Tibial artery (tissue), 4 donors: ENCODE measurements around the gene MCRIP1.

Experiments
- DNase-seq, 2 donors: peaks; one replicate each; pipeline ENCODE4 v3.0.0-alpha.2; 2019
- H3K27ac ChIP-seq, 2 donors: fragments of 200-600 bp; sonication (generic) in 1 of 2; 1 replicate in 1 of 2; 2 replicates in 1 of 2; pipeline ENCODE4 v1.5.1; 2018 to 2019; ENCODE audit warnings: mild to moderate bottlenecking in 1 of 2
- H3K27me3 ChIP-seq, 2 donors: fragments of 200-600 bp; sonication (generic) in 1 of 2; one replicate each; pipeline versions ENCODE4 v1.5.1 to v1.6.0; 2016 to 2019
- H3K36me3 ChIP-seq, 3 donors: fragments of 200-600 bp; sonication (generic) in 2 of 3; one replicate each; pipeline ENCODE4 v1.5.1; 2016 to 2019; ENCODE audit warnings: mild to moderate bottlenecking in 2 of 3
- H3K4me1 ChIP-seq, 4 donors: fragments of 200-600 bp; sonication (generic) in 2 of 4; 1 replicate in 3 of 4; 2 replicates in 1 of 4; pipeline ENCODE4 v1.5.1; 2016 to 2019
- H3K4me3 ChIP-seq, 2 donors: fragments of 200-600 bp; sonication (generic) in 1 of 2; 1 replicate in 1 of 2; 2 replicates in 1 of 2; pipeline ENCODE4 v1.5.1; 2018 to 2019; ENCODE audit warnings: mild to moderate bottlenecking in 2 of 2
- H3K9me3 ChIP-seq, 3 donors: fragments of 200-600 bp; sonication (generic) in 1 of 3; one replicate each; pipeline ENCODE4 v1.5.1; 2016 to 2019
- intact Hi-C: fragments of 100-400 bp; cut with DNase I; formaldehyde crosslinking; loops from one replicate; pipeline ENCODE4 v1.15.0; 2023; ENCODE audit warnings: low total_unique reads
- TF ChIP-seq, protein P1 (sequence below), 2 experiments: fragments of 200-600 bp in 1 of 2; fragments of 450-650 bp in 1 of 2; IDR thresholded peaks; one replicate each; pipeline ENCODE4 v1.5.1; 2017 to 2019; ENCODE audit warnings: antibody characterized with exemption in 2 of 2, mild to moderate bottlenecking in 1 of 2, moderate library complexity in 1 of 2

The MCRIP1 gene

DNA sequence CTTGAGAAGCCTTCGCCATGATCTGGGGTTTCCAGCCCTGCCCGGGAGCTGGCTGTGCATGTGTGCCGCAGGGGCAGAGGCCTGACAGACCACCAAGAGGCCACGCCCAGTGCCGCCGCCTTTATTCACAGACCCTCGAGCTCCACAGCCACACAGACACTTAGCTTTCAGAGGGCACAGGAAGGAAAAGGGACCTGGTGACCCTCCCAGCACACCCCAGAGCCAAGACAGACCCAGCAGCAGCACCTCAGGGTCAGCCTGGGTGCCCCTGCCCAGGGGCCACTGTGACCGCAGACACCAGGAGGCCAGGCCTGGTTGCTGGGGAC is 10.8 kb downstream of the MCRIP1 start:
- Histone ChIP-seq H3K4me3 (no peak overlapping the region), H3K27ac (peak overlapping the region; percentile 58 to 75), H3K27me3 (peaks cover 0 to 9% of the 10 kb centered on the region in 2 donors), H3K9me3 (no peaks in the 10 kb centered on the region), H3K36me3 (peaks cover 4 to 37% (median 27%) of the 10 kb centered on the region in 3 donors), H3K4me1 (peaks cover 0 to 25% (median 14%) of the 10 kb centered on the region in 4 donors)
- DNase-seq, result no peak
- TF ChIP-seq, protein P1, sequence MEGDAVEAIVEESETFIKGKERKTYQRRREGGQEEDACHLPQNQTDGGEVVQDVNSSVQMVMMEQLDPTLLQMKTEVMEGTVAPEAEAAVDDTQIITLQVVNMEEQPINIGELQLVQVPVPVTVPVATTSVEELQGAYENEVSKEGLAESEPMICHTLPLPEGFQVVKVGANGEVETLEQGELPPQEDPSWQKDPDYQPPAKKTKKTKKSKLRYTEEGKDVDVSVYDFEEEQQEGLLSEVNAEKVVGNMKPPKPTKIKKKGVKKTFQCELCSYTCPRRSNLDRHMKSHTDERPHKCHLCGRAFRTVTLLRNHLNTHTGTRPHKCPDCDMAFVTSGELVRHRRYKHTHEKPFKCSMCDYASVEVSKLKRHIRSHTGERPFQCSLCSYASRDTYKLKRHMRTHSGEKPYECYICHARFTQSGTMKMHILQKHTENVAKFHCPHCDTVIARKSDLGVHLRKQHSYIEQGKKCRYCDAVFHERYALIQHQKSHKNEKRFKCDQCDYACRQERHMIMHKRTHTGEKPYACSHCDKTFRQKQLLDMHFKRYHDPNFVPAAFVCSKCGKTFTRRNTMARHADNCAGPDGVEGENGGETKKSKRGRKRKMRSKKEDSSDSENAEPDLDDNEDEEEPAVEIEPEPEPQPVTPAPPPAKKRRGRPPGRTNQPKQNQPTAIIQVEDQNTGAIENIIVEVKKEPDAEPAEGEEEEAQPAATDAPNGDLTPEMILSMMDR (IDR thresholded peaks at IDR 0.05), result no peak
- intact Hi-C loops, result no loop called here

DNA sequence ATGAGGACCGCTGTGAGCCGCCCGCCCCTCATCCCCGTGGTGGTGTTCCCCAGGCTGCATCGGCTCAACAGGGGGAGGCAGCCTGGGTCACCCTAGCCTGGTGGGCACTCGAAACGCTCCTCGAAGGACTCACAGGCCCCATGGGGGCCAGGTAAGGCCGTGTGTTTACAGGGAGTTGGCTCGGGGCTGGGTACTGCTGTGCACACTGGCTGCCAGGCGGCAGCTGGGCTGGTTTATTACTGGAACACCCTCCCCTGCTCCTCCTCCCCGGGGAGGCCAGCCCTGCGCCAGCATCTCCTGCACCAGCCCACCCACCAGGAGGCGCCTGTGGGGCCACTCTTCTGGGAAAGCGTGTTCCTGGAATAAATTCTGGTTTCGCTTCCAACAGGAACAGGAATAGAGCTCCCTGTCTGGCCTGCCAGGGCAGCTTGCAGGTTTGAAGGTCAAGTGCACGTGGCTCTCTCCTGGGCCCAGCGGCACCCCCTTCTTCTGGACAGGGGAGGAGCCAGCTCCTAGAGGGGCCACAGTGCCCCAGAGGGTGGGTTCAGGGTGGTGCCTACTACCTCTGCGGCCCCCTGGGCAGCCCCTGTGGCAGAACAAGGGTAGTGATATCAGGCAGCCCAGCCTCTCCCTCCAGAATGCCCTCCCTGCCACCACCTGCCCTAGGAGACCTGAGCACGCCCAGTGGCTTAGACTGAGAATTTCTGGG is 11.3 kb downstream of the MCRIP1 start:
- Histone ChIP-seq H3K4me1 (peaks cover 0 to 25% (median 14%) of the 10 kb centered on the region in 4 donors), H3K9me3 (no peaks in the 10 kb centered on the region), H3K36me3 (peaks cover 4 to 37% (median 27%) of the 10 kb centered on the region in 3 donors), H3K27ac (peak overlapping the region; percentile 58 to 75), H3K4me3 (no peak overlapping the region), H3K27me3 (peaks cover 0 to 9% of the 10 kb centered on the region in 2 donors)
- TF ChIP-seq, protein P1 (IDR thresholded peaks at IDR 0.05), result peak; percentile 54 to 56
- intact Hi-C loops, result no loop called here
- peak; percentile 55 to 88 for DNase-seq

DNA sequence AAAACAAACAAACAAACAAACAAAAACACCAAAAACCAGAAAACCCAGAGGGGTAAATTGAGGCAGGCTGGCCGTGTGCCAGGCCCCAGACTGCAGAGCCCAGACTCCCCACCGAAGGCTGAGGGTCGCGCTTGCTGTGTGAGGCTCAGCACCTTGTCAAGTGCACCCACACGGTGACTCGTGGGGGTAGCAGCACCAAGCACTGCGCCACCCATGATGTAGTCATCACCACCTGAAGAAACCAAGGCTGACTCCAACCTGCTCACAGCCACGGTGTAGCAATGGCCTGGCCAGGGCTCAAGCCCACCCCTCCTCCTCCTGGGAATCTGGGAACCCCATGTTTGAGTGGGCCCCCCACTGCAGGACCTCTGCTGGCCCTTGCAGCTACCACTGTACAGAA is 11.9 kb downstream of the MCRIP1 start:
- Histone ChIP-seq H3K4me3 (no peak overlapping the region), H3K36me3 (peaks cover 4 to 37% (median 27%) of the 10 kb centered on the region in 3 donors), H3K27me3 (peaks cover 0 to 9% of the 10 kb centered on the region in 2 donors), H3K9me3 (no peaks in the 10 kb centered on the region), H3K4me1 (peaks cover 0 to 25% (median 14%) of the 10 kb centered on the region in 4 donors), H3K27ac (peak overlapping the region; percentile 58 to 75)
- no peak for DNase-seq
- TF ChIP-seq, protein P1 (IDR thresholded peaks at IDR 0.05), result no peak
- intact Hi-C loops, result no loop called here

DNA sequence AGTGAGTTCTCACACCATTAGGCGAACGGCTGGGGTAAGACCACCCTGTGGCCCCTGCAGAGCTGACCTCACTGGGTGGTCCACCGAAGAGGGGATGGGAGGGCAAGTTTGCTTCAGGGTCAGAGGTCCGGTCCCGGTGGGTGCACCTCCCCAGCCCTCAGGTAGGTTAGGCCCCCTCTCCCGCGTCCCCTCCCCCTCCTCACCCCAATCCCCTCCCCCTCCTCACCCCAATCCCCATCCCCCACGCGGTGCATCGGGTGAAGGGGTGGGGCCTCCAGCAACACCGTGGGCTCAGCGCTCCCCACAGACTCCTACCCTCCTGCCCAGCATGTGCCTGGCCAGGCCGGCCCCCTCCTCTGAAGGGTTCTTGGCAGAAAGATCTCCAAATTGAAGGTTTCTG is 13.4 kb downstream of the MCRIP1 start:
- DNase-seq, result no peak
- intact Hi-C loops, result no loop called here

DNA sequence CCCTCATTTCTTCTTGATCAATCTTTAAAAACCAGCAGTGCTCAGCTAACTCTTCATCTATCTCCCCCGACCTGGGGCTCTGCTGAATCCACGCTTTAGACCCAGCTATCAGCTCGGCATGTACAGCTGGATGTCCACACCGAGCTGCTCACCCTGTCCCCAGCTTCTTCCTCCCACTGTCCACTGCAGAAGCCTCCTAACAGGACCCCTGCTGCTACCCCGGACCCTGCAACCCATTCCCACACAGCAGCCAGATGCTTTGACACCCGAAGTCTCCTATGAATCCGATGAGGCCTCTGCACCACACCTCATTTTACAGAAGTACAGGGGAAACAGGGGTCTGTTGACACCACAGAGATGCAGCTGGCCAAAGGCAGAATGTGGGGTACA is 15.3 kb downstream of the MCRIP1 start:
- no peaks in the 10 kb centered on the region for H3K9me3 ChIP-seq
- no peak overlapping the region for H3K27ac ChIP-seq
- DNase-seq, result no peak
- TF ChIP-seq, protein P1 (IDR thresholded peaks at IDR 0.05), result no peak
- intact Hi-C loops, result no loop called here
- H3K27me3 ChIP-seq, result peaks cover 0 to 32% of the 10 kb centered on the region in 2 donors
- no peak overlapping the region for H3K4me3 ChIP-seq
- H3K4me1 ChIP-seq, result peaks cover 0 to 19% (median 13%) of the 10 kb centered on the region in 4 donors
- peaks cover 0 to 7% (median 5%) of the 10 kb centered on the region in 3 donors for H3K36me3 ChIP-seq

More for the DNA sequence above, 13.4 kb downstream of the MCRIP1 start:
- H3K4me1 ChIP-seq, result peaks cover 0 to 25% (median 14%) of the 10 kb centered on the region in 4 donors
- H3K36me3 ChIP-seq, result peaks cover 4 to 26% (median 25%) of the 10 kb centered on the region in 3 donors
- no peaks in the 10 kb centered on the region for H3K9me3 ChIP-seq
- TF ChIP-seq, protein P1 (IDR thresholded peaks at IDR 0.05), result no peak
- no peak overlapping the region for H3K27ac ChIP-seq
- peaks cover 0 to 19% of the 10 kb centered on the region in 2 donors for H3K27me3 ChIP-seq
- no peak overlapping the region for H3K4me3 ChIP-seq
